Rectal smooth muscle tissue (tissue), 1 donor: ENCODE data around the gene CARNS1.

Experiments
- H3K27ac ChIP-seq: one replicate; pipeline ENCODE4 v1.7.0; 2013; ENCODE audit warnings: low read depth, low read length, inconsistent platforms
- H3K27me3 ChIP-seq: one replicate; pipeline ENCODE4 v1.7.0; 2013; ENCODE audit warnings: low read length; ENCODE audit not compliant: control insufficient read depth, insufficient read depth
- H3K36me3 ChIP-seq: one replicate; pipeline ENCODE4 v1.7.0; 2013; ENCODE audit warnings: low read length; ENCODE audit not compliant: control insufficient read depth, insufficient read depth
- H3K4me1 ChIP-seq: one replicate; pipeline ENCODE4 v1.7.0; 2013; ENCODE audit warnings: low read length; ENCODE audit not compliant: control insufficient read depth, insufficient read depth
- H3K4me3 ChIP-seq: one replicate; pipeline ENCODE4 v1.7.0; 2013; ENCODE audit warnings: low read length
- H3K9ac ChIP-seq: one replicate; pipeline ENCODE4 v1.7.0; 2013; ENCODE audit warnings: low read length

The CARNS1 gene

DNA sequence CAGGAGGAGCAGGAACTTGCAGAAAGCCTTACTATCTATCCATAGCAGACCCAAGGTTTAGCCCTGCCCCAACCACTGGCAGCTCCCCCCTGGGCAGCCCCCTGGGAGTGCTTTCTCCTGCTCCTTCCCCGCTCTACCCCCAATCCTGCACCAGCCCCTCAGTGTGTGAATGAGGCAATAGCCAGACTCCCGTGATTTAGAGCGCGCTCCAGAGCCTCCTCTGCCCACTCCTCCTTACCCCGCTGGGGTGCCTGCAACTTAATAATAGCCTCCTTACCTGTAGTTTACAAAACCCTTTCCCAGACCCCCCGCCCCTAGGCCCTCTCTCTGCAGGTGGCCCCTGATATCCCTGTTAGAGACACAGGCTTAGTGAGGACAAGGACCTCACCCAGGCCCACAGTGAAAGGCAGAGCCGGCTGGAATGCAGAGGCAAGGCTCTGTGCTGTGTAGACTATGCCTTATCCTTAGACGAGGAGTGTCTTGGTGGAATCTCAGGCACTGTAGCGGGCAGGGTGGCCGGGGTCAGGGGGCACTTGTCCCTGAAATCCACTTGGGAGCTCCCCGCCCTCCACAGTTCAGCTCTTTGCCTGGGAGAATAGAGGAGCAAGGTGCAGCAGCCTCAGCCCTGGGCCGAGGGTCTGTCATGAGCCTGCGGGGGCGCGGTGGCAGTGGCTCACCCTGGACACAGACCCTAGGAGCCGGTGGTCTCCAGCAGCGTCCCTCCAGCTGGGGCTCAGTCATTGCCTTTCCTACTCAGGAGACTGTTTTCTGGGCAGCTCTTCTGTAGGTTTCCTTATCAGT lies 4.3 kb upstream of the CARNS1 start:
- Histone ChIP-seq H3K36me3 (no peaks in the 10 kb centered on the region), H3K9ac (no peak overlapping the region), H3K27ac (no peak overlapping the region), H3K4me1 (no peaks in the 10 kb centered on the region), H3K4me3 (no peak overlapping the region), H3K27me3 (peaks cover 16% of the 10 kb centered on the region)

DNA sequence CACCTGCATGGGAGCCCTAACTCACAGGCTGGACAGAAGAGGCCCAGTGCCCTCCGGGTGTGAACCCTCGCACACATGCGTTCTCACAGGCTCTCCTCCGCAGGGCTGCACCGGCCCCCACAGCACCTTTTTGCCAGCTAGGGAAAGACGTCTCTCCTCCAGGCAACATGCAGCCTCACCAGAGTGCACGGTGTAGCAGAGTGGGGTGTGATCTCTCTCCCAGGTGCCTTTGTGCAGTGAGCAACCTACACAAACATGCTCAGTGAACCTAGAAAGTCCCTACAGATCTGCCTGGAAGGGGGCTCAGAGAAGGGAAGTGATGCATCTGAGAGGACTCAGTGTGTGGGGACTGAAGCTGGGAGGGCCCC lies 3.7 kb upstream of the CARNS1 start:
- Histone ChIP-seq H3K9ac (no peak overlapping the region), H3K4me3 (no peak overlapping the region), H3K36me3 (no peaks in the 10 kb centered on the region), H3K4me1 (no peaks in the 10 kb centered on the region), H3K27ac (no peak overlapping the region), H3K27me3 (peaks cover 16% of the 10 kb centered on the region)

DNA sequence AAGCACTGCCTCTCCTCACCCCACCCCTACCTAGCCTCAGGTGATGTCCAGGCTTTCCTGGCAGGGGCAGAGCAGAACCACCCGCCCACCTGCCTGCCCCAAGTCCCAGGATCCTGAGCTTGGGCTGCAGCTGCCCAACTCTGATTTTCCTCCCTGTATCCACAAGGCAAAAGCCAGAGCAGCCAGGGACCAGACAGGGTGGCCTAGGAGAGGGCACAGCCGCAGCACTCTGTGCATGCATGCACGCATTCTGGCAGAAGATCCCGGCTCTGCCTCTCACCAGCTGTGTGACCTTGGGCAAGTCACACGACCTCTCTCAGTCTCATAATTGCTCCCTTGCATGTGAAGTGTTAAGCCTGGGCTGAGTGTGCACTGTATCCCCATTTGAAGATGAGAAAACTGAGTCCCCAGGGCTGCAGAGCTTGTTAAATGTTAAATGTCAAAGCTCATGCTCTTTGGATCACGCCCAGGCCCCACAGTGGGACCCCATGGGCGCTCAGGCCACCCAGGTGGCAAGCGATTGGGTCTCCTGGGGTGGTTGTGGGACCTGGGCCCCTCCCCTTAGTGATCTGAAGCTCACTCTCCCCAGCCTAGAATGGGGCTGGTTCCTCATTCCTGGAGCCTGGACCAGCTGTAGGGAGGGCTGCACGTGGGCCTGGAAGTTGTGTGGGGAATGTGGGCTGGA lies 2.8 kb upstream of the CARNS1 start:
- Histone ChIP-seq H3K4me3 (no peak overlapping the region), H3K4me1 (no peaks in the 10 kb centered on the region), H3K36me3 (no peaks in the 10 kb centered on the region), H3K27me3 (peaks cover 16% of the 10 kb centered on the region), H3K9ac (no peak overlapping the region), H3K27ac (no peak overlapping the region)

DNA sequence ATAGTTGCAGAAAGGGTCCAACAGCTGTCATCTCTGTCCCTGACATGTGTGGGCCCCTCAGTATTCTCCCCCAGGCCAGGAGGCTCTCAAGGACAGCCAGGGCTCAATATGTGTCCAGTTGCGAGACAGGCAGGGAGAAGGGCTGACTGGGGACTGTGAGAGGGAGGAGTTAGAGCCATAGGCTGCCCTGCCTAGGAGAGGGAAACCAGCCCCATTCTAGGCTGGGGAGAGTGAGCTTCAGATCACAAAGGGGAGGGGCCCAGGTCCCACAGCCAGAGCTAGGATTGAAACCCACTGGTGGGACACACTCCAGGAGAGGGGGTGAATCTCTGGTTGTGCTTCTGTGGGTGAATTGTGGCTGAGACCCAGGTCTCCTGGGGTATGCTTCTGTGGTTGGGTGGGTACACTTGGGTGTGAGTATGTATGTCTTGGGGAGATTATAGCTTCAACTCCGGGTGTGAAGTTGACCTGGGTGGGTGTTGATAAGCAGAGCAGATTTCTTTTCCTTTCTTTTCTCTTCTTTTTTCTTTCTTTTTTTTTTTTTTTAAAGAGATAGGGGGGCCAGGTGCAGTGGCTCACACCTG lies 2.1 kb upstream of the CARNS1 start:
- Histone ChIP-seq H3K4me1 (no peaks in the 10 kb centered on the region), H3K4me3 (no peak overlapping the region), H3K27me3 (peaks cover 16% of the 10 kb centered on the region), H3K36me3 (no peaks in the 10 kb centered on the region), H3K27ac (no peak overlapping the region), H3K9ac (no peak overlapping the region)

DNA sequence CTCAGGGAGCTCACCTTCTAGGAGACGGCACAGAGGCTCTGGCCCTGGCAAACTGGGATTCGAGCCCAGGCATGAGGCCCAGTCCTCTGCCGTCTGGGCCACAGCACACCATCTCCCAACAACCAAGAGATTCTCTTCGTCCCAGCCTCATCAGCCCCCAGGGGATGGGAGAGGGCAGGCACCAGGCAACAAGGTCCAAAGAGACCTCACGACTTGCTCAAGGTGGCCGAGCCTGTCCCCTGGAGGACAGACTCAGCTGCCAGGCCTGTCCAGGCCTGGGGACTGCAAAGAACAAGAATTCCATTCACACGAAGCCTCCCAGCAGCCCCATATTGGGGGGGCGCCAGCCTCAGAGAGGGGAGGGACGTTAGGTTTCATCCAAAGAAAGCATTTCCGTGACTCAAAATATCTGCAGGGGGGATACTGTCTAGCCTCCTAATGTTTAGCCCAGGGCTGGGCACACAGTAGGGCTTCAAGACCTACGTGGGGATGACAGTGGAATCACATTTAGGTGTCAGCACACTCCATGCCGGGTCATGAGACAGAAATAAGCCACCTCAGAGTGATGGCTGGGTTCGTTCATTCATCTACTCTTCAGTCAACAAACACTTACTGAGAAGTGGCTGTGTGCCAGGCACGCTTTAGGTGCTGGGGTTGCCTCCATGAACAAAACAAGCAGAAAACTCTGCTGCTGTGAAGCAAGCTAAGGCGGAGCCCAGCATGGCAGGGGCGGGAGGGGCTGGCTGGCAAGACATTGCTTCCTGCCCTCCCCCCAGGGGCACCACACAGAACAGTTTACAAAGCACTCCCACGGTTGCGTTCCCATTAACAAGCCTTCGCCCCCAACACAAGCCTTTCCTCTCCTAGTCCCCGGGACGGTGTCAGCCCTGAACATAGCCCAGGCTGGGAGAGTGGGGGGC lies 1.2 kb downstream of the CARNS1 start:
- Histone ChIP-seq H3K27me3 (no peaks in the 10 kb centered on the region), H3K4me1 (peaks cover 3% of the 10 kb centered on the region), H3K36me3 (no peaks in the 10 kb centered on the region), H3K4me3 (no peak overlapping the region), H3K27ac (no peak overlapping the region), H3K9ac (no peak overlapping the region)

DNA sequence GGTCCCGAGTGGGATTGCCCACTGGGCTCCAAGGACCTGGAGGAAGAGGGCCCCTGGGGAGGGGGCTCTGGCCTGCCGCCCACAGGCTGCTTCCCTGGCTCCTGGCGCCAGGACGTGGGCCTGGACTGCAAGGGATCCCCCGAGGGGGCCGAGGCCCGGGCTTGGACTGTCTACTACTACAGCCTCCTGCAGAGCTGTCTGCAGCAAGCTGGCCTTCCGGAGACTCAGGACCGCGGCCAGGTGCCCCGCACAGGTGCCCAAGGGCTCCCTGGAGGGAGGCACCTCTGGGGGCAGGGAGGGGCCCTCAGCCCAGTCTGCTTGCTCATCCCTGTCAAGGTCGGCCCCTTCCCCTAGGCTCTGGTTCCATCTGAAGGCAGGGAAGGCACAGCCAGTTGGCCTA lies 1.9 kb downstream of the CARNS1 start:
- Histone ChIP-seq H3K4me1 (peaks cover 3% of the 10 kb centered on the region), H3K4me3 (no peak overlapping the region), H3K9ac (no peak overlapping the region), H3K27me3 (no peaks in the 10 kb centered on the region), H3K27ac (no peak overlapping the region), H3K36me3 (no peaks in the 10 kb centered on the region)

DNA sequence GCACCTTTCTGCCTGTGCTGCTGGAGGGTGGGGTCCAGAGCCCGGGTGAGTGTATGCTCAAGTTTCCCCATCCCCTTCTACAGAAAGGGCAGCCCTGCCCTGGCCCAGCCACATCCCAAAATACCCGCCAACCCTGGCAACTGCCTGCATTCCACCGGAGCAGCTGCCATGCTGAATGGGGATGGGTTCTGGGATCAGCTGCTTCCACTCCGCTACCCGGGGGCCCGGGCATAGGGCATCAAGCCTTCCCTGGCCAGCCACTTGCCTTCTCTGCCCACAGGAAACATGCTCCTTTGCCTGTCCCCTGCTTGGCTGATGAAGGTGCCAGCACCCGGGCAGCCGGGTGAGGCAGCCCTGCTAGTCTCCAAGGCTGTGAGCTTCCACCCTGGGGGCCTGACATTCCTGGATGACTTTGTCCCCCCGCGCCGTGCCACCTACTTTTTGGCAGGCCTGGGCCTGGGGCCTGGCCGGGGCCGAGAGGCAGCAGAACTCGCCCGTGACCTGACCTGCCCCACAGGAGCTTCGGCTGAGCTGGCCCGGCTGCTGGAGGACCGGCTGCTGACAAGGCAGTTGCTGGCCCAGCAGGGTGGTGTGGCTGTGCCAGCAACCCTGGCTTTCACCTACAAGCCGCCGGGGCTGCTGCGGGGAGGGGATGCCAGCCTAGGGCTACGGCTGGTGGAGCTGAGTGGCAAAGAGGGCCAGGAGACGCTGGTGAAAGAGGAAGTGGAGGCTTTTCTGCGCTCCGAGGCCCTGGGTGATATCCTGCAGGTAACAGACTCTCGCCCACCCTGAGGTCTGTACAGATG lies 3.2 kb downstream of the CARNS1 start:
- Histone ChIP-seq H3K4me3 (peak overlapping the region; percentile 21), H3K4me1 (peaks cover 3% of the 10 kb centered on the region)

DNA sequence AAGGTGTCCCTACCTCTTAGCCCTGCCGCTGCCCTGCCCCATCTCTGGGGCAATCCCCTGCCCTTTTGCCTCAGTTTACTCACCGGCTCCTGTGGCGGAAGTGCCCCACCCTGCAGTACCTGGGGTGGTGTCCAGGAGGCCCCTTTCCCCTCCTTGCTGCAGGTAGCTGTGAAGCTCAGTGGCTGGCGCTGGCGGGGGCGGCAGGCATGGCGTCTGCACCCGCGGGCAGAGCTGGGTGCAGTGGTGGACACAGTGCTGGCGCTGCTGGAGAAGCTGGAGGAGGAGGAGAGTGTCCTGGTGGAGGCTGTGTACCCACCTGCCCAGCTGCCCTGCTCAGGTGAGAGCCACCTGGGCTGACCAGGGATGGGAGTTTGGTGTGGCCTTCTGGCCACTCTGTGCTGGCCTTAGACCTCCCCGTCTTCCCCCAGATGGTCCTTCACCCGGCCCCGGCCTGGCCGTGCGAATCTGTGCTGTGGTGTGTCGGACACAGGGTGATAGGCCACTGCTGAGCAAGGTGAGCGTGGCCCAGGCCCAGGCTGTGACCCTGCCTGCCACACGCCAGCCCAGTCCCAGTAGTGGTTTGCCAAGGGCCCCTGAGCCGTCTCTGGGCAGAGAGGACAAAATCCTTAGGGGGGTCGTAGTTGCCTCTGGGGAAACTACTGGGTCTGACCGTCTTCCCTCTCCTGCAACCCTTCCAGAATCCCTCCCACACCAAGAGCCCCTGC lies 4.0 kb downstream of the CARNS1 start:
- H3K9ac ChIP-seq, result no peak overlapping the region
- H3K4me1 ChIP-seq, result peaks cover 3% of the 10 kb centered on the region
- no peaks in the 10 kb centered on the region for H3K36me3 ChIP-seq
- no peaks in the 10 kb centered on the region for H3K27me3 ChIP-seq
- no peak overlapping the region for H3K27ac ChIP-seq
- H3K4me3 ChIP-seq, result peak overlapping the region; percentile 75

More for the DNA sequence above, 3.2 kb downstream of the CARNS1 start:
- Histone ChIP-seq H3K27ac (no peak overlapping the region), H3K27me3 (no peaks in the 10 kb centered on the region), H3K36me3 (no peaks in the 10 kb centered on the region), H3K9ac (no peak overlapping the region)

DNA sequence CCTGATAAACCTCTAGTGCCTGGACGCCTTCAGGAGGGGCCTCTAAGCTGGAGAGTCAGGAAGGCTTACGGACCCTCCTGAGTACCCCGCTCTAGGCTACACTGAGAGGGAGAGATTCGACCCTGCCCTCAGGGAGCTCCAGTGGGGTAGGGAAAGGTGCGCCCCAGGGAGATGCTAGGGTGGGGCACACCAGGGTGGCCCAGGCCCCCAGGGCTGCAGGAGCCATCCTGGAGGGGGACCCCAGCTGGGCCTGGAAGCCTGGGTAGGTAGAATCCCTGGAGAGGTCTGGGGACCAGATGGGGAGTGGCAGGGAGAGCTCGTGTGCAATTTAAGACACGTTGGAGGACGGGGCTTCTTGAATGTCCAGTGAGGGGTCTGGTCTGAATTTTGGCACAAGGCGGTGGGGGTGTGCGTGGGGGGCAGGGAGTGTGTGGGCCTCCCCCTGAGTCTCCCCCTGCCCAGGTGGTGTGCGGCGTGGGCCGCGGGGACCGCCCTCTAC lies 4.7 kb downstream of the CARNS1 start:
- H3K27me3 ChIP-seq, result no peaks in the 10 kb centered on the region
- H3K36me3 ChIP-seq, result no peaks in the 10 kb centered on the region
- H3K4me1 ChIP-seq, result peaks cover 3% of the 10 kb centered on the region
- H3K4me3 ChIP-seq, result peak overlapping the region; percentile 75
- peak overlapping the region; percentile 38 for H3K9ac ChIP-seq
- H3K27ac ChIP-seq, result peak overlapping the region; percentile 86

DNA sequence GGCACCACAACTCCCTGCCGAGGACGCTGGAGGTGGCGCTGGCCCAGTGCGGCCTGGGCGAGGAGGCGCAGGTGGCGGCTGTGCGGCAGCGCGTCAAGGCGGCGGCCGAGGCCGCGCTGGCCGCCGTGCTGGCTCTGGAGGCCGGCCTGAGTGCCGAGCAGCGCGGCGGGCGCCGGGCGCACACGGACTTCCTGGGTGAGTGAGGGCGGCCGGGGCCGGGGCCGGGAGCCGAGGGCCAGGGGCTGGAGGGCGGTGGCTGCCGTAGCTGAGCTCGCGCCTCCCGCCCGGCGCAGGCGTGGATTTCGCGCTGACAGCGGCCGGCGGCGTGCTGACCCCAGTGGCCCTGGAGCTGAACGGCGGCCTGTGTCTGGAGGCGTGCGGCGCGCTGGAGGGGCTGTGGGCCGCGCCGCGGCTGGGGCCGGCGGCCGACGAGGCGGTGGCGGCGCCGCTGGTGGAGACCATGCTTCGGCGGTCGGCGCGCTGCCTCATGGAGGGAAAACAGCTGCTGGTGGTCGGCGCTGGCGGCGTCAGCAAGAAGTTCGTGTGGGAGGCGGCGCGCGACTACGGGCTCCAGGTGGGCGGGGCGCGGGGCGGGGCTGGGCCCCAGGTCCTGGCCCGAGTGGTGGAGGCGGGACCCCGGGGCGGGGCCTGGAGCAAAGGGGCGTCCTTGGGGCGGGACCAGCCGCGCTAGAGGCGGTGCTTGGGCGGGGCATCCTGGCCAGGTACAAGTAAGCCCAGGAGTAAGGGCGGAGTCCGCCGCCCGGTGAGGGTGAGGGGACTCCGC lies 5.4 kb downstream of the CARNS1 start:
- Histone ChIP-seq H3K27me3 (no peaks in the 10 kb centered on the region), H3K27ac (peak overlapping the region; percentile 86), H3K9ac (peak overlapping the region; percentile 38), H3K4me3 (peak overlapping the region; percentile 75), H3K36me3 (no peaks in the 10 kb centered on the region), H3K4me1 (peaks cover 3% of the 10 kb centered on the region)
